TTC549 (cell line): Measurements from ENCODE around the gene PCDHGB5.
"Not testable (repeated sequence)": the region's sequence is repeated elsewhere in the genome, so short reads cannot be mapped to it uniquely, and the experiment has no call there.

Experiments
- FAIRE-seq: peaks from 2 replicates; lab custom pipeline; 2012; peaks lifted over from hg19 to GRCh38; lab: Jason Lieb, UNC

Gene PCDHGB5

GRCh38 chr5:141397756-141398551 is at the start of gene PCDHGB5:
Gene PCDHGB5 (plus strand): TSS chr5:141397947. CDS start chr5:141398128, 181 bp downstream.
- not testable (repeated sequence) for FAIRE-seq

GRCh38 chr5:141349917-141350619 is 47.7 kb upstream of the PCDHGB5 start, which contains the start of gene PCDHGB1:
Gene PCDHGB1 (plus strand): TSS chr5:141350099. CDS start chr5:141350261, 162 bp downstream.
- no peak for FAIRE-seq

GRCh38 chr5:141351591-141351990 is 46.2 kb upstream of the PCDHGB5 start:
- no peak for FAIRE-seq

GRCh38 chr5:141354900-141355469 is 42.8 kb upstream of the PCDHGB5 start, which contains the start of gene PCDHGA4:
Gene PCDHGA4 (plus strand): TSS chr5:141355021. CDS start chr5:141355108, 87 bp downstream.
- no peak for FAIRE-seq

GRCh38 chr5:141355641-141356040 is 42.1 kb upstream of the PCDHGB5 start:
- no peak for FAIRE-seq

GRCh38 chr5:141356133-141356532 is 41.6 kb upstream of the PCDHGB5 start:
- no peak for FAIRE-seq

- FAIRE-seq = no peak
Measured at GRCh38 chr5:141356950-141357349, 40.8 kb upstream of the PCDHGB5 start.

- FAIRE-seq = peak; percentile 11
Measured at GRCh38 chr5:141359790-141360426, 37.8 kb upstream of the PCDHGB5 start, which contains the start of gene PCDHGB2. Gene PCDHGB2 (plus strand): TSS chr5:141359994. CDS start chr5:141360136, 142 bp downstream.

GRCh38 chr5:141360685-141361084 is 37.1 kb upstream of the PCDHGB5 start:
- FAIRE-seq = no peak

GRCh38 chr5:141362719-141363118 is 35.0 kb upstream of the PCDHGB5 start:
- FAIRE-seq = no peak

- FAIRE-seq = no peak
Measured at GRCh38 chr5:141363952-141364660, 33.6 kb upstream of the PCDHGB5 start, which contains the start of gene PCDHGA5. Gene PCDHGA5 (plus strand): TSS chr5:141364162. CDS start chr5:141364331, 169 bp downstream.

- FAIRE-seq = no peak
Measured at GRCh38 chr5:141366016-141366896, 31.5 kb upstream of the PCDHGB5 start.

- no peak for FAIRE-seq
Measured at GRCh38 chr5:141369994-141370848, 27.5 kb upstream of the PCDHGB5 start, which contains the start of gene PCDHGB3. Gene PCDHGB3 (plus strand): TSS chr5:141370242. CDS start chr5:141370395, 153 bp downstream.

- FAIRE-seq = no peak
Measured at GRCh38 chr5:141371572-141372475, 25.9 kb upstream of the PCDHGB5 start.

GRCh38 chr5:141373673-141374317 is 24.0 kb upstream of the PCDHGB5 start, which contains the start of gene PCDHGA6:
Gene PCDHGA6 (plus strand): TSS chr5:141373891. CDS start chr5:141374084, 193 bp downstream.
- FAIRE-seq = no peak

- no peak for FAIRE-seq
Measured at GRCh38 chr5:141374627-141375026, 23.1 kb upstream of the PCDHGB5 start.

- FAIRE-seq = not testable (repeated sequence)
Measured at GRCh38 chr5:141375444-141376155, 22.1 kb upstream of the PCDHGB5 start.
